Uterus (tissue), 2 donors: Measurements from ENCODE around the gene SYTL5.

Experiments
- CTCF ChIP-seq, 4 experiments: fragments of 200-600 bp in 2 of 4; fragments of 450-650 bp in 2 of 4; sonication (generic) in 2 of 4; IDR thresholded peaks; one replicate each; pipeline ENCODE4 v1.5.1; 2016 to 2019; ENCODE audit warnings: antibody characterized with exemption in 4 of 4, mild to moderate bottlenecking in 2 of 4, moderate library complexity in 1 of 4
- POLR2A ChIP-seq, 2 donors: fragments of 450-650 bp; IDR thresholded peaks; one replicate each; pipeline ENCODE4 v1.6.1; 2016; ENCODE audit warnings: antibody characterized with exemption in 2 of 2, mild to moderate bottlenecking in 1 of 2, moderate library complexity in 1 of 2

GRCh38 chrX:38052096-38052495 lies 45.7 kb downstream of the SYTL5 start:
- no peak for TF ChIP-seq CTCF (IDR thresholded peaks at IDR 0.05)
- no peak for TF ChIP-seq POLR2A (IDR thresholded peaks at IDR 0.05)
